ENCODE data around the gene PCGF1. TPM values are rescaled to one million over a fixed set of nuclear protein-coding genes. Genes with fewer than 3 reads are reported as not detected.

PCGF1 gene
- total and polyA plus RNA-seq, 9 of the 15 experiments (the other 6 are each of a cell fraction or from before 2014, with no cell fraction given) = 20.3 to 45.7 (median 29.3) TPM

DNA sequence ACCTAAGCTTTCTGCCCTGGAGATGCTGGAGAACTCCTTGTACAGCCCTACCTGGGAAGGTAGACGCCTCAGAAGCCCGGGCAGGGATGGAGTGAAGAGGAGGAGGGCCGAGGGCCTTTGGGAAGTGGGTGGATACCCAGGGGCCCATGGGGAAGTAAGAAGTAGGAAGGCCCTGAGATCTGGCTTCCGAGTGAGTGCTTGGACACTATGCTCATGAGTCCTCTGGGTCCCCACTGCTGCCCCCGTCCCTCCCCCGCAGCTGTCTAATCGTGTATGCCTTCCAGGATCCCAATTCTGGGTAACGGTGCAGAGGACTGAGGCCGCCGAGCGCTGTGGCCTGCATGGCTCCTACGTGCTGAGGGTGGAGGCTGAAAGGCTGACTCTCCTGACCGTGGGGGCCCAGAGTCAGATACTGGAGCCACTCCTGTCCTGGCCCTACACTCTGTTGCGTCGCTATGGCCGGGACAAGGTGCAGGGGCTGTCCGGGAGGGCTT is 48.2 kb upstream of the PCGF1 start:
- H3K9me1 ChIP-seq (ENCODE audit: control insufficient read depth, insufficient read depth, low read length) = no peaks in the 10 kb centered on the region
- CTCF ChIA-PET (ENCODE audit: low intra/inter-chr PET ratio) = no interaction called here

More for the DNA sequence above, 48.2 kb upstream of the PCGF1 start:
- POLR2A ChIA-PET = interaction anchor here (0.6 to 1.2 kb wide), 6 partner anchors 10 to 73 kb away, joined by 3 to 4 read pairs (median 3); no protein-coding TSS in a partner anchor
- BruUV-seq (replicated peaks) = no TSS peak
- Histone ChIP-seq H3K4me3 (peak overlapping the region; percentile 66), H3K79me2 (ENCODE audit: control insufficient read depth, insufficient read depth, low read length) (peaks cover 15% of the 10 kb centered on the region; the same call in 2 of the 3 replicates), H3K27ac (ENCODE audit: extremely low read depth, low read depth, low read length) (peak overlapping the region; percentile 92; the same call in 1 of the 3 replicates), H4K20me1 (replicated peaks; ENCODE audit: control insufficient read depth, insufficient read depth, low read length) (no peaks in the 10 kb centered on the region), H3K9me3 (replicated peaks; ENCODE audit: control insufficient read depth, insufficient read depth, low read depth, low read length) (no peaks in the 10 kb centered on the region), H3K27me3 (ENCODE audit: control insufficient read depth in 2 of 2, insufficient read depth in 2 of 2, low read length in 2 of 2) (peaks cover 0 to 8% of the 10 kb centered on the region in 2 experiments; a peak in 1 of 5 replicates), H3K4me1 (replicated peaks in 1 of 2; ENCODE audit: control insufficient read depth in 2 of 2, insufficient read depth in 2 of 2, low read length in 2 of 2) (peaks cover 18 to 54% of the 10 kb centered on the region in 2 experiments), H3K36me3 (ENCODE audit: control insufficient read depth, insufficient read depth, low read length) (peaks cover 17% of the 10 kb centered on the region; the same call in 1 of the 3 replicates), H2AFZ (ENCODE audit: low read depth, low read length) (peak overlapping the region; percentile 90), H3K9ac (ENCODE audit: insufficient read depth in 1 of 2, low read depth in 2 of 2, low read length in 2 of 2) (peak overlapping the region; percentile 83 to 99), H3K4me2 (ENCODE audit: insufficient read depth, low read length) (peak overlapping the region; percentile 95)
- FAIRE-seq = no peak
- in situ Hi-C loops (cut with MboI) = no loop called here
- TF ChIP-seq EGR1 (conservative IDR thresholded peaks at IDR 0.05) = 0 out of 2 replicates have a peak, but pooled peaks have one; percentile 10
- no peak for TF ChIP-seq ZFPM2 (CRISPR knock-in tag; IDR thresholded peaks at IDR 0.05)
- TF ChIP-seq, protein P1, sequence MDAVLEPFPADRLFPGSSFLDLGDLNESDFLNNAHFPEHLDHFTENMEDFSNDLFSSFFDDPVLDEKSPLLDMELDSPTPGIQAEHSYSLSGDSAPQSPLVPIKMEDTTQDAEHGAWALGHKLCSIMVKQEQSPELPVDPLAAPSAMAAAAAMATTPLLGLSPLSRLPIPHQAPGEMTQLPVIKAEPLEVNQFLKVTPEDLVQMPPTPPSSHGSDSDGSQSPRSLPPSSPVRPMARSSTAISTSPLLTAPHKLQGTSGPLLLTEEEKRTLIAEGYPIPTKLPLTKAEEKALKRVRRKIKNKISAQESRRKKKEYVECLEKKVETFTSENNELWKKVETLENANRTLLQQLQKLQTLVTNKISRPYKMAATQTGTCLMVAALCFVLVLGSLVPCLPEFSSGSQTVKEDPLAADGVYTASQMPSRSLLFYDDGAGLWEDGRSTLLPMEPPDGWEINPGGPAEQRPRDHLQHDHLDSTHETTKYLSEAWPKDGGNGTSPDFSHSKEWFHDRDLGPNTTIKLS (IDR thresholded peaks at IDR 0.05; ENCODE audit: borderline replicate concordance, low read depth) = no peak
- TF ChIP-seq ZSCAN29 (IDR thresholded peaks at IDR 0.05) = no peak
- TF ChIP-seq NCOA2 (IDR thresholded peaks at IDR 0.05; ENCODE audit: partially characterized antibody in 2 of 2) = no peak
- no peak for TF ChIP-seq MTF1 (CRISPR knock-in tag; IDR thresholded peaks at IDR 0.05; ENCODE audit: borderline replicate concordance)
- TF ChIP-seq FOXP4 (CRISPR knock-in tag; IDR thresholded peaks at IDR 0.05; ENCODE audit: borderline replicate concordance) = 0 out of 2 replicates have a peak, but pooled peaks have one; percentile 3
- DNase-seq (ENCODE audit: extremely low read depth in 1 of 4, low spot score in 3 of 4) = no peak
- intact Hi-C loops (cut with micrococcal nuclease) = loop anchor here (2.0 kb wide), 1 partner anchor 25 kb away; no protein-coding TSS in a partner anchor
- no peak for ATAC-seq
- WGBS (ENCODE audit: insufficient coverage, low coverage, missing lambda C conversion rate) = 56% methylated on average over 16 of the region's 17 CpGs

All from K562 (cell line).